Measurements from ENCODE around the gene RBP7. TPM values are rescaled to one million over a fixed set of nuclear protein-coding genes. Genes with fewer than 3 reads are reported as not detected.

The RBP7 gene
- polyA plus RNA-seq, 1 donor (not counting 4 experiments of a cell fraction or from before 2014, with no cell fraction given): 1.1 TPM

- Histone ChIP-seq H3K27me3 (ENCODE audit: control insufficient read depth, extremely low read depth, insufficient read depth, low read length) (no peaks in the 10 kb centered on the region), H4K20me1 (ENCODE audit: control insufficient read depth, extremely low read depth, insufficient read depth, low read length) (no peaks in the 10 kb centered on the region), H3K79me2 (ENCODE audit: control insufficient read depth, insufficient read depth, low read length) (no peaks in the 10 kb centered on the region), H3K9me3 (ENCODE audit: control insufficient read depth, low read depth, low read length) (no peaks in the 10 kb centered on the region), H3K4me1 (ENCODE audit: control insufficient read depth, extremely low read depth, insufficient read depth, low read length) (no peaks in the 10 kb centered on the region), H3K36me3 (ENCODE audit: control insufficient read depth in 2 of 2, extremely low read depth in 1 of 2, insufficient read depth in 2 of 2, low read length in 2 of 2) (peaks cover 0 to 1% of the 10 kb centered on the region in 2 experiments), H2AFZ (ENCODE audit: control insufficient read depth, low read length) (no peak overlapping the region), H3K9ac (ENCODE audit: control insufficient read depth, extremely low read depth, insufficient read depth, low read length) (no peak overlapping the region), H3K4me3 (ENCODE audit: control insufficient read depth in 2 of 3, extremely low read depth in 1 of 3, insufficient read depth in 2 of 3, low read depth in 1 of 3, low read length in 3 of 3) (no peak overlapping the region), H3K9me1 (ENCODE audit: control insufficient read depth, extremely low read depth, insufficient read depth, low read length) (no peaks in the 10 kb centered on the region), H3K4me2 (ENCODE audit: control insufficient read depth, extremely low read depth, insufficient read depth, low read depth, low read length) (no peak overlapping the region), H3K27ac (ENCODE audit: control insufficient read depth, insufficient read depth, low read length) (no peak overlapping the region)
- dilution Hi-C loops (cut with MboI; ENCODE audit: extremely low pct_ligation_motif_present, low sequenced_read_pairs): loop anchor here (10.0 kb wide), 1 partner anchor 65 kb away; no protein-coding TSS in a partner anchor
- TF ChIP-seq EZH2 (IDR thresholded peaks at IDR 0.05; ENCODE audit: low read length) (no peak), CTCF (optimal IDR thresholded peaks at IDR 0.05 in 1 of 3, IDR thresholded peaks at IDR 0.05 in 1 of 3, conservative IDR thresholded peaks at IDR 0.05 in 1 of 3; ENCODE audit: extremely low read depth in 1 of 3, insufficient read depth in 2 of 3, low read length in 3 of 3) (no peak)
- FAIRE-seq (no peak), DNase-seq (ENCODE audit: low read depth, low spot score) (no peak)
Observed at GRCh38 chr1:9960011-9960410, 37.0 kb upstream of the RBP7 start.

- Histone ChIP-seq H3K9me3 (ENCODE audit: control insufficient read depth, low read depth, low read length) (no peaks in the 10 kb centered on the region), H3K79me2 (ENCODE audit: control insufficient read depth, insufficient read depth, low read length) (no peaks in the 10 kb centered on the region), H3K27me3 (ENCODE audit: control insufficient read depth, extremely low read depth, insufficient read depth, low read length) (no peaks in the 10 kb centered on the region), H3K9ac (ENCODE audit: control insufficient read depth, extremely low read depth, insufficient read depth, low read length) (no peak overlapping the region), H3K4me2 (ENCODE audit: control insufficient read depth, extremely low read depth, insufficient read depth, low read depth, low read length) (no peak overlapping the region), H3K4me1 (ENCODE audit: control insufficient read depth, extremely low read depth, insufficient read depth, low read length) (no peaks in the 10 kb centered on the region), H3K27ac (ENCODE audit: control insufficient read depth, insufficient read depth, low read length) (no peak overlapping the region), H3K36me3 (ENCODE audit: control insufficient read depth in 2 of 2, extremely low read depth in 1 of 2, insufficient read depth in 2 of 2, low read length in 2 of 2) (peaks cover 0 to 1% of the 10 kb centered on the region in 2 experiments), H3K9me1 (ENCODE audit: control insufficient read depth, extremely low read depth, insufficient read depth, low read length) (no peaks in the 10 kb centered on the region), H2AFZ (ENCODE audit: control insufficient read depth, low read length) (no peak overlapping the region), H3K4me3 (ENCODE audit: control insufficient read depth in 2 of 3, extremely low read depth in 1 of 3, insufficient read depth in 2 of 3, low read depth in 1 of 3, low read length in 3 of 3) (no peak overlapping the region), H4K20me1 (ENCODE audit: control insufficient read depth, extremely low read depth, insufficient read depth, low read length) (no peaks in the 10 kb centered on the region)
- no peak for FAIRE-seq
- DNase-seq (ENCODE audit: low read depth, low spot score): no peak
- TF ChIP-seq EZH2 (IDR thresholded peaks at IDR 0.05; ENCODE audit: low read length) (no peak), CTCF (optimal IDR thresholded peaks at IDR 0.05 in 1 of 3, IDR thresholded peaks at IDR 0.05 in 1 of 3, conservative IDR thresholded peaks at IDR 0.05 in 1 of 3; ENCODE audit: extremely low read depth in 1 of 3, insufficient read depth in 2 of 3, low read length in 3 of 3) (no peak)
- dilution Hi-C loops (cut with MboI; ENCODE audit: extremely low pct_ligation_motif_present, low sequenced_read_pairs): loop anchor here (10.0 kb wide), 1 partner anchor 64 kb away; no protein-coding TSS in a partner anchor
Observed at GRCh38 chr1:9960706-9961562, 36.1 kb upstream of the RBP7 start.
